Osteocyte (in vitro differentiated cells): ENCODE measurements around the gene IGF2R. TPM values are rescaled to one million over a fixed set of nuclear protein-coding genes. Genes with fewer than 3 reads are reported as not detected.

ENCODE experiments used
- DNase-seq: peaks from one replicate; pipeline ENCODE4 v3.0.0; 2021; ENCODE audit warnings: mixed read lengths; ENCODE audit not compliant: unreplicated experiment; ENCODE audit errors: extremely low spot score
- H3K27ac Mint-ChIP-seq: one replicate; pipeline ENCODE4 v1.8.0; 2021; ENCODE audit warnings: mild to moderate bottlenecking, mixed read lengths; ENCODE audit not compliant: unreplicated experiment
- H3K27me3 Mint-ChIP-seq: one replicate; pipeline ENCODE4 v1.8.0; 2021; ENCODE audit warnings: mixed read lengths; ENCODE audit not compliant: unreplicated experiment
- H3K36me3 Mint-ChIP-seq: one replicate; pipeline ENCODE4 v1.8.0; 2021; ENCODE audit warnings: mixed read lengths; ENCODE audit not compliant: unreplicated experiment
- H3K4me1 Mint-ChIP-seq: one replicate; pipeline ENCODE4 v1.8.0; 2021; ENCODE audit warnings: mixed read lengths; ENCODE audit not compliant: unreplicated experiment
- H3K4me3 Mint-ChIP-seq: one replicate; pipeline ENCODE4 v1.8.0; 2021; ENCODE audit warnings: mild to moderate bottlenecking, moderate library complexity, mixed read lengths; ENCODE audit not compliant: unreplicated experiment
- H3K9me3 Mint-ChIP-seq: one replicate; pipeline ENCODE4 v1.8.0; 2021; ENCODE audit warnings: mixed read lengths; ENCODE audit not compliant: unreplicated experiment
- CTCF ChIP-seq: fragments of 200-600 bp; sonication (generic); IDR thresholded peaks from 2 replicates; pipeline ENCODE4 v1.5.0; 2021; ENCODE audit warnings: antibody characterized with exemption, mild to moderate bottlenecking, moderate library complexity
- total RNA-seq: library from RNA; stranded (reverse); gene quantifications from 2 replicates; pipeline ENCODE4 v1.2.1, GENCODE V29; 2021

IGF2R gene
- total RNA-seq, 1 donor from 2014 or later: 196 TPM

GRCh38 chr6:159935065-159935464 is 33.8 kb upstream of the IGF2R start:
- peaks cover 13% of the 10 kb centered on the region for H3K9me3 Mint-ChIP-seq
- no peaks in the 10 kb centered on the region for H3K36me3 Mint-ChIP-seq
- no peak overlapping the region for H3K4me3 Mint-ChIP-seq
- H3K27ac Mint-ChIP-seq: no peak overlapping the region
- peaks cover 14% of the 10 kb centered on the region for H3K4me1 Mint-ChIP-seq
- DNase-seq: no peak
- TF ChIP-seq CTCF: no peak
- H3K27me3 Mint-ChIP-seq: no peaks in the 10 kb centered on the region

GRCh38 chr6:159935633-159936032 is 33.2 kb upstream of the IGF2R start:
- no peak overlapping the region for H3K27ac Mint-ChIP-seq
- H3K27me3 Mint-ChIP-seq: no peaks in the 10 kb centered on the region
- no peak overlapping the region for H3K4me3 Mint-ChIP-seq
- DNase-seq: peak; percentile 30
- peaks cover 13% of the 10 kb centered on the region for H3K9me3 Mint-ChIP-seq
- H3K4me1 Mint-ChIP-seq: peaks cover 14% of the 10 kb centered on the region
- H3K36me3 Mint-ChIP-seq: no peaks in the 10 kb centered on the region
- no peak for TF ChIP-seq CTCF

- peak; percentile 51 for DNase-seq
- H3K4me1 Mint-ChIP-seq: peaks cover 18% of the 10 kb centered on the region
- H3K4me3 Mint-ChIP-seq: no peak overlapping the region
- peaks cover 15% of the 10 kb centered on the region for H3K9me3 Mint-ChIP-seq
- H3K27ac Mint-ChIP-seq: no peak overlapping the region
- no peaks in the 10 kb centered on the region for H3K36me3 Mint-ChIP-seq
- H3K27me3 Mint-ChIP-seq: no peaks in the 10 kb centered on the region
- no peak for TF ChIP-seq CTCF
Observed at GRCh38 chr6:159939591-159940016, 29.3 kb upstream of the IGF2R start.

GRCh38 chr6:159941286-159942113 is 27.4 kb upstream of the IGF2R start:
- peaks cover 11% of the 10 kb centered on the region for H3K9me3 Mint-ChIP-seq
- peaks cover 10% of the 10 kb centered on the region for H3K4me1 Mint-ChIP-seq
- H3K27me3 Mint-ChIP-seq: no peaks in the 10 kb centered on the region

More at GRCh38 chr6:159941286-159942113, 27.4 kb upstream of the IGF2R start:
- Mint-ChIP-seq H3K4me3 (no peak overlapping the region), H3K36me3 (no peaks in the 10 kb centered on the region), H3K27ac (no peak overlapping the region)
- peak; percentile 68 for TF ChIP-seq CTCF
- peak; percentile 25 for DNase-seq
